GM21528 (cell line): ENCODE measurements around the gene PBX4.

Source experiments
- ATAC-seq: cut with Tn5 transposase; IDR thresholded peaks from one replicate; pipeline ENCODE4 v1.9.1; 2021; ENCODE audit warnings: mild to moderate bottlenecking, moderate library complexity; ENCODE audit not compliant: unreplicated experiment, low FRiP score

The PBX4 gene

DNA sequence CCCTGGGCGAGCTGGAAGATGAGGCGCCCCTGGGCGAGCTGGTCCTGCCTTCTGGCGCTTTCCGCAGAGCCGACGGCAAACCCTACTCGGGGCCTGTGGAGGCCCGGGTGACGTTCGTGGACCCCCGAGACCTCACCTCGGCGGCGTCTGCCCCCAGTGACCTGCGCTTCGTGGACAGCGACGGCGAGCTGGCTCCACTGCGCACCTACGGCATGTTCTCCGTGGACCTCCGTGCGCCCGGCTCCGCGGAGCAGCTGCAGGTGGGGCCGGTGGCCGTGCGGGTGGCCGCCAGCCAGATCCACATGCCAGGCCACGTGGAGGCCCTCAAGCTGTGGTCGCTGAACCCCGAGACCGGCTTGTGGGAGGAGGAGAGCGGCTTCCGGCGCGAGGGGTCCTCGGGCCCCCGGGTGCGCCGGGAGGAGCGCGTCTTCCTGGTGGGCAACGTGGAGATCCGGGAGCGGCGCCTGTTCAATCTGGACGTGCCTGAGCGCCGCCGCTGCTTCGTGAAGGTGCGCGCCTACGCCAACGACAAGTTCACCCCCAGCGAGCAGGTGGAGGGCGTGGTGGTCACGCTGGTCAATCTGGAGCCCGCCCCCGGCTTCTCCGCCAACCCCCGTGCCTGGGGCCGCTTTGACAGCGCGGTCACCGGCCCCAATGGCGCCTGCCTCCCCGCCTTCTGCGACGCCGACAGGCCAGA is 74.1 kb downstream of the PBX4 start:
- ATAC-seq = no peak

DNA sequence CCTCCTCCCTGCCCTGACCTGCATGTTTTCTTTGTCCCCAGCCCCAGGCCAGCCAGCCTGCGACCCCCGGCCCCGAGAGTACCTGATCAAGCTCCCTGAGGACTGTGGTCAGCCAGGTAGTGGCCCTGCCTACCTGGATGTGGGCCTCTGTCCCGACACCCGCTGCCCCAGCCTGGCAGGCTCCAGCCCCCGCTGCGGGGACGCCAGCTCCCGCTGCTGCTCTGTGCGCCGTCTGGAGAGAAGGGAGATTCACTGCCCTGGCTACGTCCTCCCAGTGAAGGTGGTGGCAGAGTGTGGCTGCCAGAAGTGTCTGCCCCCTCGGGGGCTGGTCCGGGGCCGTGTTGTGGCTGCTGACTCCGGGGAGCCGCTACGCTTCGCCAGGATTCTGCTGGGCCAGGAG is 74.8 kb downstream of the PBX4 start:
- ATAC-seq = no peak

DNA sequence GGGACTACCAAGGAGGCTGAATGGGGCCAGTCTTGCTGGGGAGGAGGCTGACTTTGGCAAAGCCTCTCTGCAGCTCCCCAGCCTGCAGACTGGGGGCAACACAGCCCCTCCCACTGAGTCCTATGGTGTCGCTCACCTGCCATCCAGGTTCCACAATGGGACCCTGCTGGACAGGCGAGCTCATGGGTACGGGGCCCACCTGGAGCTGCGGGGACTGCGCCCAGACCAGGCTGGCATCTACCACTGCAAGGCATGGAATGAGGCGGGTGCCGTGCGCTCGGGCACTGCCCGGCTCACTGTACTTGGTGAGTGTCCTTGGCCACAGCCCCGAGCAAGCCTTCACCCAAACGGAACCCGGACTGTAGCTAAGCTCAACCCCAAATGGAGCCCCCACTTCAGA is 75.4 kb downstream of the PBX4 start:
- no peak for ATAC-seq

DNA sequence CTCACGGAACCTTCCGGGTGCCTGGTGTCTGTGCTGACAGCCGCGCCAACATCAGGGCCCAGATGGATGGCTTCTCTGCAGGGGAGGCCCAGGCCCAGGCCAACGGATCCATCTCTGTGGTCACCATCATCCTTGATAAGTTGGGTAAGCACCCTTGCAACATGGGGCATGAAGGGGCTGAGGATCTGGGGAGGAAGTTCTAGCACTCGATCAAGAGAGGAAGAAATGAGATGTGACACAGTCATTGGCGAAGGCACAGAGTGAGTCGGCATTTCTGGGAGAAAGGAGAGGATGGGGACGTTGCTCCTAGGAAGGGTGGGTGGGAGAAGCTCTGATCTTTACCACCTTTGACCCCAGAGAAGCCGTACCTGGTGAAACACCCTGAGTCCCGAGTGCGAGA is 76.0 kb downstream of the PBX4 start:
- ATAC-seq = no peak

DNA sequence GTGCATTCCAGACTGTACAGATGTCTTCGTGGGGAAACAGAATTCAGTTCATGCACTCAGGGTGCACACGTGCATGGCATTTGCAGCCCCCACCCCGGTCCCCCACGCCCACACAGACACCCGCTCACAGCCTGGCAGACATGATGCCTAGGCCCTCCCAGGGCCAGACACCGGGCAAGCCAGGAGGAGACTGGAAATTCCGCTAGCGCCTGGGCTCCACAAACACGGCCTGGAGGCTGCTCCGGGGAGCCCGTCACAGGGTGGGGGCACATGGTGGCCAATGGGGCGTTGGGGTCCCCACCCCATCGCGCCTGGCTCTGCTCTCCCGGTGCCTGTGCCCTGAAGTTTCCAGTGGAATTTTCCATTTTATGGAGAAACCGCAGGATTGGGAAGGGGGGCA is 76.9 kb downstream of the PBX4 start:
- no peak for ATAC-seq

DNA sequence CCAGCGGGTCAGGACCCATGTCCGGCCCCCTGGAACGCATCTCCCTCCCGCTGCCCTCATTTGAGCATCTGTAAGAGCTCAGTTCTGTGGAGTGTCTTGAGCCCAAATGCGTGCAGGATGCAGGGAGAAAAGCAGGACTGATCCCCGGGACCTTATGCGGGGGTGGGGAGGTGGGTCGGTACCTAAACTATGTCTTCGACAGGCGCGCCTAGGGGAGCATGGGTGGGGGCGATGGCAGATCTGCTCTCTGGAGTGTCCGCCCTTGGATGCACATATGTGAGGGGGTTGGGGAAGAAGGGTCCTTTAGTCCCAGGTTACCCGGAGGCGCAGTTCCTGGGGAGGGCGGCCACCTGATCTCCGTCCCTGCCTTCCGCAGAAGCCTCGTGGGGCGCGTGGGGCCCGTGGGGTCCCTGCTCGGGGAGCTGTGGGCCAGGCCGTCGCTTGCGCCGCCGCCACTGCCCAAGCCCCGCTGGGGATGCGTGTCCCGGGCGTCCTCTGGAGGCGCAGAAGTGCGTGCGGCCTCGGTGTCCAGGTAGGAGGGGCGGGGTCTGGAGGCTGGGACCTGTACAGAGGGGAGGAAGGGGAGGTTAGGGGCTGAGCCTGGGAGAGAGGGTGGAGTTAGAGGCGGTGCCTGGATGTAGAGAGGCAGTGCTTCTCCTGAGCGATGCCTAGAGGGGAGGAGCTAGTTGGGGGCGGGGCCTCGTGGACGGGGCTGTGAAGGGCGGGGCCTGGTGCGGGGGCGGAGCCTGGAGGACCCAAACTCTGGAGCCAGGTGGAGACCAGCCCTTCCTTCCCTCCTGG is 77.6 kb downstream of the PBX4 start:
- no peak for ATAC-seq

DNA sequence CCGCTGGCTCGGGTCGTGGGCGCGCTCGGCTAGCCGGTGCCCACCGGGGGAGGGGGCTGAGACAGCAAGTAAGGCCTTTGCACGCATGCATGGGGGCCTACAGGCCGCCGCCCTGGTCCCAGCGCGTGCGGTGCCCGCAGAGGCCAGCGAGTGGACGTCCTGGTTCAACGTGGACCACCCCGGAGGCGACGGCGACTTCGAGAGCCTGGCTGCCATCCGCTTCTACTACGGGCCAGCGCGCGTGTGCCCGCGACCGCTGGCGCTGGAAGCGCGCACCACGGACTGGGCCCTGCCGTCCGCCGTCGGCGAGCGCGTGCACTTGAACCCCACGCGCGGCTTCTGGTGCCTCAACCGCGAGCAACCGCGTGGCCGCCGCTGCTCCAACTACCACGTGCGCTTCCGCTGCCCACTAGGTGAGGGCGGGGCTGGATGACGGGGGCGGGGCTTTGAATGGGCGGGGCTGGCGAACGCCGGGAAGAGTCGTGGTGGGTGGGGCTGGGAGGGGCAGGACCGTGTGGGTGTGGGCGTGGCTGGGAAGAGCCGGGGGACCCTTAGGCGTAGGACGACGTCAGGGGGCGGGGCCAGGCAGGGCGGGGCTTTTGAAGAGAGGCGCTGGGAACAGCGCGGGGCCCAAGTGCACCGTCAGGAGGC is 78.3 kb downstream of the PBX4 start:
- ATAC-seq = no peak

DNA sequence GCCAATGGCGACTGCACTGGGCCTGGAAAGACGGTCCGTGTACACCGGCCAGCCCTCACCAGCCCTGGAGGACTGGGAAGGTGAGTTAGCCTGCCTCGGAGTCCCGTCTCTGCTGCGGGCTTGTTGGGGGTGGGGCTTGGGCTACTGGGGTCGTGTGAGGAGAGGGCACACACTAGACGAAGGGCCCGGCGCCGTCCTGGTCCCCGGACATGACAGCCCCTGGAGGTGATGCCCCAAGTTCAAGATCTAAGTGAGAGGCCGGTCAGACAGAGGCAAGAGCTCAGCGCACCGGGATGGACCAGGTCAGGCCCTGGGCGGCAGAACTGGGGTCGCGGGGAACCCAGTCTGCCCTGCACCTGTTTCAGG is 78.8 kb downstream of the PBX4 start:
- ATAC-seq = no peak

DNA sequence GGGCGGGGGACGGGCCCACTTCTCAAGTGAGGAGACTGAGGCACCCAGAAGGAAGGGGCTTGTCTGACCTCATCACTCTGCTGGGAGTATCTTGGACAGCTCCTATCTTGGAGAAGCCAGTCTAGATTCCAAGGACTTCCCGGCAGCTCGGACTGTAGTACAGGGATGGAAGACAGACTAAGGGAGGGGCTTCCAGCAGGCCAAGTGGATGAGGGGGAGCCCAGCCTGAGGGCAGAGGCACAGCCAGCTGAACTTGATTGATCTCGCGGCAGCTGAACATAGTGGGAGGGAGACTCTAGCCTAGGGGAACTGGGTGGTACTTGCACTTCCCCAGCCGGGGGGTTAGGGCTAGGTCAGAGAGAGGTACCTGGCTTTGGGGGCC is 79.7 kb downstream of the PBX4 start:
- no peak for ATAC-seq

DNA sequence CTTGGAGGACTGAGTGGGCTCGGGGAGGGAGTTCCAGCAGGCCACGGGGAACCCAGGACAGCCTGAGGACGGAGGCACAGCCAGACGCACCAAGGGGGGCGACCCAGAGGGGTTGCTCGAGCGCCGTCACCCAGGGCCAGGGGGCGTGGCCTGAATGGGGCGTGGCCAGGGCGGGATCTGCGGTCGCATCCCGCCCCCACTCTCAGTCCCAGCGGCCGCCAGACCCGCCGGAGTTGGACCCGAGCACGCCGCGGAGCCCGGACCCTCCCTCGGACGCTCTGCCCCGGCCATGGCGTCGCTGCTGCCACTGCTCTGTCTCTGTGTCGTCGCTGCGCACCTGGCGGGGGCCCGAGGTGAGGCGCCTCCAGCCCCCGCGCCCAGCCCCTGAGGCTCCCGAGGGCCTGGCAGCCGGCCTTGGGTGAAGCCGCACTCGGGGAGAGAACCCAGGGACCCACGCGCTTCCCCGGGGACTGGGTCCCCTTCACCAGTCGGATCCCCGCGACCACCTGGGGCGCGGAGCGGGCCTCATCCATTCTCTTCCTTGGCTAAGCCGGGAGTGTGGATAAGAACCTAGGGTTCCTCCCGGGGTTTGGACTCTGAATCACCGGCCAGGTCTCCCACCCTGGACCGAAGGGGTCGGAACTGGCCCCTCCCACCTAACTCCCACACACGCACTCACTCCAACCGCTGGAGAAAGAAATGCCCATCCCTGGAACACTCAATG is 80.3 kb downstream of the PBX4 start, which contains the start of gene CILP2:
TSS of gene CILP2 (plus strand) at position 205 of the 724 bp plus-strand sequence. CDS start at position 290, 85 bp downstream.
- no peak for ATAC-seq

DNA sequence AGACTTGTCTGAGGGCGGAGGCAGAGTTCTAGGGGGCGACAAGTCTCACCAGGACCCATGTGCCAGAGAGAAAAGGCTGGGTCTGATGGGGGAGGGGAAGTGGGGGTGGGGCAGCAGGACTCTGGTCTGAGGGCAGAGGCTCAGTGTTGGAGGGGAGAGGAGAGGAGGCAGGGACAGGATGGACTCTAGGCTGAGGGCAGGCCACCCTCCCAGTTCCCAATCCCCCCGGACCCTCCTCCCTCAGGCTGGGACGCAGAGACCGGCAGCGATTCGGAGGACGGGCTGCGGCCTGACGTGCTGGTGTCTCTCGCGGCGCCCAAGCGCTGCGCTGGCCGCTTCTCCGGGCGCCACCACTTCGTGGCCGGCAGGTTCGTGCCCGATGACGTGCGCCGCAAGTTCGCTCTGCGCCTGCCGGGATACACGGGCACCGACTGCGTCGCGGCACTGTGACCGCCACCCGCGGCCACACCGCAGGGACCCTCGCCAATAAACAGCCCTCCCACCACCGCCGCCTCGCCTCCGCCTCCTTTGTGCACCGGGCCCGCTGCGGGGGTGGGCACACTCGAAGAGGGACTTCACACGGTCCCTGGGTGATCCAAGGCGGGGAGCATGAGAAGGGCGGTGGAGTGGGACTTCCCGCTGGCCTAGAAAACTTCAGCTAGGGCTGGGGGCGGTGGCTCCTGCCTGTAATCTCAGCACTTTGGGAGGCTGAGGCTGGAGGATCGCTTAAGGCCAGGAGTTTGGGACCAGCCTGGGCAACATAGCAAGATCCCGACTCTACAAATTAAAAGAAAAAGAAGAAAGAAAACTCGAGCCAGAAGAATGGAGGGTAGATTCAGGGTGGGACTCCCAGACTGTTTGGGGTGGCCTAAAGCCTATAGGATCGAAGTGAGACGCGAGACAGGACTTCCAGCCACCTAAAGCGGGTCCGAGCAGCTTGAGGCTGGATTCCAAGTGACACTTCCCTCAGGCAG is 81.1 kb downstream of the PBX4 start:
- ATAC-seq = no peak

DNA sequence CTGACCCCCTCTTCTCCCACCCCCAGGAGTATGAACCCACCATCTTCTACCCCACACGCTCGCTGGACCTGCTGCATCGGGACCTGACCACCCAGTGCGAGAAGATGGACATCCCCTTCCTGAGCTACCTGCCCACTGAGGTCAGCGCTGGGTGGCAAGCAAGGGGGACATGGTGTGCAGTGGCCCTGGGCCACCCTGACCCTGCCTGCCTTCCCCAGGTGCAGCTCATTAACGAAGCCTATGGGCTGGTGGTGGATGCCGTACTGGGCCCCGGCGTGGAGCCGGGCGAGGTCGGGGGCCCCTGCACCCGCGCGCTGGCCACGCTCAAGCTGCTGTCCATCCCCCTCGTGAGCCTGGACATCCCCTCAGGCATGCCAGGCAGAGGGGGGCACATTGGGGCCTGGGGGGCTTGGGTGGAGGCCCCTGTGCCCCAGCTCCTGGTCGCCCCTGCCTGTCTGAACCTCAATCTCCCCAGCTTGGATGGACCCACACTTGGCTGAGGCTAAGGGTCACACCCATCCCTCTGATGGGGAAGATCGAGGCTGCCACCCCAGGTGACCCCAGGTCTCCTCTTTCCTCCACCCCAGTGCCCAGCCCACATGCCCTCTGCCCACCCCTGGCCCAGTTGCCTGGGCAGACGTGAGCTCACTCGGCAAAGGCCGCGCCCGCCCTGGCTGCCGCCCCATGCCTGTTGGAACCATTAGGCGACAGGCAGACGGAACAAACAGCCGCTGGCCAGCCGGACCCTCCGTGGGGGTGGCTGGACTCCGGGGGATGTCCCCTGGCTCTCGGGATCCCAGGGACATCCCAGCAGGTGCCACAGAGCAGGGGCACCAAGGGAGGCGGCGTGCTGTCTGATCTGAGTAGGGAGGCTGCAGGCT is 82.9 kb downstream of the PBX4 start:
- no peak for ATAC-seq

DNA sequence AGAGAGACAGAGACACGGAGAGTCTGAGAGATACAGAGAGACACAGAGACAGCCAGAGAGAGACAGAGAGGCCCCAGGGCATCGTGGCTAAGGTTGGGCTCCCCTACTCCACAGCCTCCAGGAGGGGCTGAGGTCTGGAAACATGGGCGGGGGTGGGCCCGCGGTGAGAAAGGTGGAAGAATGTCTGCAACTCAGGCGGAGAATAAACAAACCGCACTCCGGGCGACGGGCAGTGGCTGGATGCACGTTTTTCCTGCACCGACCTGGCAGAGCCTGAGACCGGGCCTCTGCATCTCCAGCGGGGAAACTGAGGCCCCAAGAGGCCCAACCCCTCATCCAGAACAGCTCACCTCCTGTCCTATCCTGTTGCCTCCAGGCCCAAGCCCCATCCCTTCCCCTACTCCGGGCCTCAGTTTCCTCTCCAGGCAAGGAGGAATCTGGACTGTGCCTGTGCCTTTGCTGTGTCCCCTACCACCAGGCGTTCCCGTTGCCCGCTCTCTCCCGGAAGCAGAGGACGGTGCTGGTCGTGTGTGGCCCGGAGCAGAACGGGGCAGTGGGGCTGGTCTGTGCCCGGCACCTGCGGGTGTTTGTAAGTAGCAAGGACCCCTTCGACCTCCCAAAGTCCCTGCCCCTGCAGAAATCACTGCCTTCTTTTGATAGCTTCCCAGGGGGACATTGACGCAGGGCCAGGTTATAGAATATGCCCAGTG is 83.8 kb downstream of the PBX4 start:
- ATAC-seq = no peak

DNA sequence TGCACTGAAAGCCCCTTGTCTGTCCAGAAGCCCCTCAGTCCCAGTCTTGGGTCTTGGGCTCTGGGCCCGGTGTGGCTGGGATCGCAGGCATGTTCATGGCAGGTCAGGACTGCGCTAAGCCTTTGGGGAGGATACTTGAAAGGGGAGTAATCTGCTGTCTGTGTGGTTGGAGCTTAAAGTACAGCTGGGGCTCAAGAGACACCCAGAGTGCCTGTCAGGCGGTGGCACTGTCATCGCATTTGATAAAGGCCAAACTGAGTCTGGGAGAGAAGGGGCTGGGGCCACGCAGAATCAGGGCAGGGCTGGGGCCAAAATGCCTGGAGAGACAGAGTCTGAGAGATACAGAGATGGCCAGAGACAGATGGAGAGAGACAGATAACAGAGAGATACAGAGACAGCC is 84.6 kb downstream of the PBX4 start:
- no peak for ATAC-seq

DNA sequence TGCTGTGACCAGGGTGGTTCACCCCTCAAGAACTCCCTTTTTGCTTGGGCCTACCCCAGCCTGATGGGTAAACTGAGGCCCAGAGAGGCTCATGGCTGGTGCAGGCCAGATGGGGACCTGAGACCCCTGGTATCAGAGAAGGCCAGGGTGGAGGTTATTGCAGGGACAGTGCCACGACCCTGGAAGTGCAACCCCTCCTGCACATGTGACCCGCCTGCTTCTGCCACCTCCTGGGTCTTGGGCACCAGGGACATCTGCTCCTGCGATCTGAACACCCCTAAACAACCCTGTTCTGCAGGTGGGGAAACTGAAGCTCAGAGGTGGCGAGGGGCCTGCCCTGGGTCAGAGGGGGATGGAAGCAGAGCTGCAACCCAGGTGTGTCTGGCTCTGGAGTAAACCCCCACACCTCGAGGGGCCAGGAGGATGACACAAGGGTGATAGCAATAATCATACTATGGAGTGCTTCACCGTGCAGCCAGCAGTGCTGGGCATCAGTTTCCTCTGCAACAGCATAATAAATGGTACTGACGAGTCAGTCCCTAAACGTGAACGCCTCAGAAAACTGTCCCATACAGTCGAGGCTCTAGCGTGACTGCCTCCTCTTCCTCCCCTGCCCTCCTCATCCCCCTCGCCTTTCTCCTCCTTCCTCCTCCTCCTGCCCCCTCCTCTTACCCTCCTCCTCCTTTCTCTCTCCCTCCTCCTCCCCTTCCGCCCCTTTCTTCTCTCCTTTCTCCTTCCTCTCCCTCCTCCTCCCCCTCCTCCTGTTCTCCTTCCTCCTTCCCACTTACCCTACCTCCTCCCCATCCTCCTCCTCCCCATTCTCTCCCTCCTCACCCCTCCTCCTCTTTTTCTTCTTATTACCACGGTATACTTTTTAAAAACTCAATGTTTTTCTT is 85.4 kb downstream of the PBX4 start:
- no peak for ATAC-seq

DNA sequence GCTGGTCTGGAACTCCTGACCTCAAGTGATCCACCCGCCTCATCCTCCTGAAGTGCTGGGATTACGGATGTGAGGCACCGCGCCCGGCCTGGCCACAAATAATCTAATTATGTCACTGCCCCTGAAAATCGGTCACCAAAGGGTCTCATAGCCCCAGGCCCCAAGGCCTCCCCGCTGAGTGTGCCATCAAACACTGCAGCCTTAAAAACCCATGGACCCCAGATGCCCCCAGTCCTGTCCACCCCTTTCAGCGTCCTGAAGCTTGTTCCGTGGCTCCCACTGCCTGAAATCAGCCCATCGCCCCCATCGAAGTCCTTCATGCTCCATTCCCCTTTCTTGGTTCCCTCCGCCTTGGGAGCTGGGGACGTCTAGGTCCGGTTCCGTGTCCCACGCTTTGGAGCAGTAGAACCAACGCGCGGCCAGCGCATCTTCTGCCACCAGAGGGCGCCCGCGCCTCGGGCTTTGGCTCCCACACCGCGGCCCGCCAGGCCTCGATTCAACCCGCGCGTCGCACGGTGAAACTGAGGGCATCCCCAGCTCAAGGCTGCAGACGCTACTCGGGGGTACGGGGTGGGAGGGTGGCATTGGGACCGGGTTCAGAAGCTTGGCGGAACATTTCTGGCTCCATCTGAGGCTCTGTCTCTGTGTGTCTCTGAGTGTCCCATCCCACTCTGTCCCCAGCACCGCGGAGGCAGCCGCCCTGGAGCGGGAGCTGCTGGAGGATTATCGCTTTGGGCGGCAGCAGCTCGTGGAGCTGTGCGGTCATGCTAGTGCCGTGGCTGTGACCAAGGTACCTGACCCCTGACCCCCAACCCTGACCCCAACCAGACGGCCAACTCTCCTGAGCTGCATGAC is 86.3 kb downstream of the PBX4 start:
- no peak for ATAC-seq
